ENCODE data around the gene UIMC1.

DNA sequence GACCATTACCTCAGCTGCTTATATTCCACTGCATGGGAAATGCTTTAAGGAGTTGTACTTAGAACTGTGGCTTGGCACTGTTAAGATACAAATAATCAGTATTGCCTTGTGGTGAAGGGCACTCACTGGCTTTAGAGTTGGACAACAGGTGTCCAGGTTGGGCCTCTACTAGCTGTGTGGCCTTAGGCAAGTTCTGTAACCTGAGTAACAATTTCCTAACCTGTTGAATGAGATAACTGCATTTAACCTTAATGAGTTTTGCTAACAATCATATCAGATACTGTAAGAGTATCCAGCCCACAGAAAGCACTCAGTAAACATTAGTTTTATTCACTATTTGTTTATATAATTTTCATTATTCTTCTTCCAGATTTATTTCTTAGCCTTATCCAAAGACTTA lies 90.2 kb downstream of the UIMC1 start:
- TF ChIP-seq, protein P1, sequence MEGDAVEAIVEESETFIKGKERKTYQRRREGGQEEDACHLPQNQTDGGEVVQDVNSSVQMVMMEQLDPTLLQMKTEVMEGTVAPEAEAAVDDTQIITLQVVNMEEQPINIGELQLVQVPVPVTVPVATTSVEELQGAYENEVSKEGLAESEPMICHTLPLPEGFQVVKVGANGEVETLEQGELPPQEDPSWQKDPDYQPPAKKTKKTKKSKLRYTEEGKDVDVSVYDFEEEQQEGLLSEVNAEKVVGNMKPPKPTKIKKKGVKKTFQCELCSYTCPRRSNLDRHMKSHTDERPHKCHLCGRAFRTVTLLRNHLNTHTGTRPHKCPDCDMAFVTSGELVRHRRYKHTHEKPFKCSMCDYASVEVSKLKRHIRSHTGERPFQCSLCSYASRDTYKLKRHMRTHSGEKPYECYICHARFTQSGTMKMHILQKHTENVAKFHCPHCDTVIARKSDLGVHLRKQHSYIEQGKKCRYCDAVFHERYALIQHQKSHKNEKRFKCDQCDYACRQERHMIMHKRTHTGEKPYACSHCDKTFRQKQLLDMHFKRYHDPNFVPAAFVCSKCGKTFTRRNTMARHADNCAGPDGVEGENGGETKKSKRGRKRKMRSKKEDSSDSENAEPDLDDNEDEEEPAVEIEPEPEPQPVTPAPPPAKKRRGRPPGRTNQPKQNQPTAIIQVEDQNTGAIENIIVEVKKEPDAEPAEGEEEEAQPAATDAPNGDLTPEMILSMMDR (IDR thresholded peaks at IDR 0.05; ENCODE audit: insufficient read depth, low read length, poor library complexity, severe bottlenecking) = no peak
- no peak for TF ChIP-seq EZH2phosphoT487 (conservative IDR thresholded peaks at IDR 0.05; ENCODE audit: low read length)

All from SU-DHL-6 (cell line).